ENCODE data around the gene ZNF582.

The ZNF582 gene

GRCh38 chr19:56393119-56394012, at the start of gene ZNF582:
TSS of gene ZNF582 (minus strand) at chr19:56393534. CDS start at chr19:56391752, 1,782 bp downstream.
- DNase-seq, result peak; percentile 96

DNA sequence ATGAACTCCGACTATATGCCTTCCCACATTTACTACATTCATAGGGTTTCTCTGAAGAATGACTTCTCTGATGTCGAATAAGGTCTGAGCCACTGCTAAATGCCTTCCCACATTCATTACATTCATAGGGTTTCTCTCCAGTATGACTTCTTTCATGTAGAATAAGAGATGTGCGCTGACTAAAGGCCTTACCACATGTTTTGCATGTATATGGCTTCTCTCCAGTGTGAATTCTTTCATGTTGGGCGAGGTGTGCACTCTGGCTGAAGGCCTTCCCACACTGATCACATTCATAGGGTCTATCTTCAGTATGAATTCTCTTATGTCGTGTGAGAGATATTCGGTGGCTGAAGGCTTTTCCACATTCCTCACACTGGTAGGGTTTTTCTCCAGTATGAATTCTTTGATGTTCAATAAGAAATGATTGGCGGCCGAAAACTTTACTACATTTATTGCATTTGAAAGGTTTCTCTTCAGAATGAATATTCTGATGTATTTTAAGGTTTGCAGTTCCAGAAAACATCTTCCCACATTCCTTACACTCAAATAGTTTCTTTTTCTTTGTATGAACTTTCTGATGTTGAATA, 48.0 kb upstream of the ZNF582 start:
- no peak for DNase-seq

GRCh38 chr19:56423985-56424353, 30.6 kb upstream of the ZNF582 start:
- DNase-seq, result no peak

- DNase-seq, result no peak
Observed at GRCh38 chr19:56423276-56423984, 30.1 kb upstream of the ZNF582 start.

GRCh38 chr19:56405062-56405461, 11.7 kb upstream of the ZNF582 start:
- DNase-seq, result no peak

GRCh38 chr19:56404705-56405056, 11.3 kb upstream of the ZNF582 start:
- peak; percentile 20 for DNase-seq

- DNase-seq, result peak; percentile 91
Observed at GRCh38 chr19:56403764-56404704, 10.7 kb upstream of the ZNF582 start, which contains the start of gene ZNF583. TSS of gene ZNF583 (plus strand) at chr19:56404332. CDS start at chr19:56407115, 2,783 bp downstream.

- peak; percentile 0 for DNase-seq
Observed at GRCh38 chr19:56403261-56403660, 9.9 kb upstream of the ZNF582 start.

GRCh38 chr19:56400485-56400884, 7.2 kb upstream of the ZNF582 start:
- DNase-seq, result no peak

GRCh38 chr19:56398809-56399208, 5.5 kb upstream of the ZNF582 start:
- no peak for DNase-seq

DNA sequence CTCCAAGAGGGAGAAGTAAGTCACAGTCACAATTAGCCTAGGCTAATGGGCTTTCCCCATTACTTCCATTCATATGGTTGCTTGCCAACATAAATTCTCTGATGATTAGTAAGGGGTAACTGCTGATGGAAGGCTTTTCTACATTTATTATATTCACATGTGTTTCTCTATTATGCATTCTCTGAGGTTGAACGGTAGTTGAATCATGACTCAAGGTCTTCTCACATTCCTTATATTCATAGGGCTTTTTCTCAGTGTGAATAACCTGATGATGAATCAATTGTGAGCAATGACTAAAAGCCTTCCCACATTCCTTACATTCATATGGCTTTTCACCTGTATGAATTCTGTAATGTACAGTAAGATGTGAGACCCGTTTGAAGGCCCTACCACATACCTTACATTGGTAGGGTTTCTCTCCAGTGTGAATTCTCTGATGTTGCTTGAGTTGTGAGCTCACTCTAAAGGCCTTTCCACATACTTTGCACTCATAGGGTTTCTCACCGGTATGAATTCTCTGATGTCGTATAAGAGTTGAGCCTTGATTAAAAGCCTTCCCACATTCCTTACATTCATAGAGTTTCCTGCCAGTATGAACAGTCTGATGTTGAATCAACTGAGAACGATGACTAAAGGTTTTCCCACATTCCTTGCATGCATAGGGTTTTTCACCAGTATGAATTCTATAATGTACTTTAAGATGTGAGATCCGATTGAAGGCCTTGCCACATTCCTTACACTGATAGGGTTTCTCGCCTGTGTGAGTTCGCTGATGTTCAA, 9.3 kb downstream of the ZNF582 start:
- no peak for DNase-seq

- DNase-seq, result no peak
Observed at GRCh38 chr19:56377105-56377924, 16.0 kb downstream of the ZNF582 start.

GRCh38 chr19:56372281-56372680, 21.1 kb downstream of the ZNF582 start:
- no peak for DNase-seq

- no peak for DNase-seq
Observed at GRCh38 chr19:56369886-56370676, 23.3 kb downstream of the ZNF582 start.

- DNase-seq, result peak; percentile 78
Observed at GRCh38 chr19:56367829-56368711, 25.3 kb downstream of the ZNF582 start.

- no peak for DNase-seq
Observed at GRCh38 chr19:56360841-56361240, 32.5 kb downstream of the ZNF582 start.

GRCh38 chr19:56356944-56357343, 36.4 kb downstream of the ZNF582 start:
- DNase-seq, result no peak

DNA sequence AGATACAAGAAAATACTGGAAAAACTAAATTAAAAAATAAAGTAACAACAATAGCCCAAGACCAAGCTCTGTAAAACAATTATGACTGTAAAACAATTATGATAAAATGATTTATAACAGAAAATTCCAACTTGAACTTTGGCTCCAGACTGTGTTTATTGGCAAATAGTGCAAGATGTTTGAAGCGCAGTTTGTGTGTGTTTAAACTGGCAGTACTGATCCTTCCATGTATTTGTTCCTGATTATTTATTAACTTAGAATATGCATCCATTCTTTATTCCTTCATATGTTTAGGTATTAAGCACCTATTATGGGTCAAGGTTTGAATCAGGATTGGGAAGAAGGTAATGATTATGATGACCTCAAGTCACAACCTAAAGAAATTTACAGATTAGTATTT, 37.8 kb downstream of the ZNF582 start:
- DNase-seq, result no peak

DNA sequence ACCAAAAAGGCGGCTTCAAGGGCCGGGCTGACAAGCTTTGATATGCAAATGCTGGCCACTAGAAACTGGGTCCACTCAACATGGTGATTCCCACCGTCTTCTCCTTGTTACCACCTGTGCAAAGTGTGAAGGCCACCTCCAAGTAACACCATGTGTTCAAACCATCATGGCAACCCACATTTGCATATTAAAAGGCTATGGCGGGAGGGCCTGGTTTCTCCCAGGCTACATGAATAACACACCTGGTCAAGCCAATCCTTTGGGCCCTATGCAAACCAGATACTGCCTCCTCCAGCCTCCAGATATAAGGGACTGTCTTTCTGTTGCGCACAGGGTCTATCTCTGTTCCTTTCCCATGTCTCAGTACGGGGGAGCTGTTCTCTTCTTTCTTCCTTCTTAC, 42.1 kb downstream of the ZNF582 start:
- DNase-seq, result no peak
